ENCODE data around the gene ARSA.
"Not testable (repeated sequence)": the region's sequence is repeated elsewhere in the genome, so short reads cannot be mapped to it uniquely, and the experiment has no call there.

Gene ARSA

GRCh38 chr22:50627642-50628542 is at the start of gene ARSA:
Gene ARSA (minus strand): TSS chr22:50628152. CDS start chr22:50627779, 373 bp downstream.
- peak; percentile 72 for DNase-seq (ENCODE audit: low spot score)

GRCh38 chr22:50676661-50677492 is 48.9 kb upstream of the ARSA start:
- no peak for DNase-seq (ENCODE audit: low spot score)

GRCh38 chr22:50676180-50676636 is 48.3 kb upstream of the ARSA start:
- no peak for DNase-seq (ENCODE audit: low spot score)

GRCh38 chr22:50675553-50676179 is 47.7 kb upstream of the ARSA start:
- no peak for DNase-seq (ENCODE audit: low spot score)

- DNase-seq (ENCODE audit: low spot score), result no peak
Measured at GRCh38 chr22:50674606-50675552, 46.9 kb upstream of the ARSA start.

GRCh38 chr22:50674130-50674500 is 46.2 kb upstream of the ARSA start:
- no peak for DNase-seq (ENCODE audit: low spot score)

- DNase-seq (ENCODE audit: low spot score), result peak; percentile 18
Measured at GRCh38 chr22:50673231-50674129, 45.5 kb upstream of the ARSA start.

- DNase-seq (ENCODE audit: low spot score), result no peak
Measured at GRCh38 chr22:50672471-50673230, 44.7 kb upstream of the ARSA start, which contains the start of gene SHANK3. Gene SHANK3 (plus strand): TSS chr22:50672823.

GRCh38 chr22:50672041-50672440 is 44.1 kb upstream of the ARSA start:
- no peak for DNase-seq (ENCODE audit: low spot score)

GRCh38 chr22:50671641-50672040 is 43.7 kb upstream of the ARSA start:
- no peak for DNase-seq (ENCODE audit: low spot score)

- DNase-seq (ENCODE audit: low spot score), result no peak
Measured at GRCh38 chr22:50670914-50671538, 43.1 kb upstream of the ARSA start.

- no peak for DNase-seq (ENCODE audit: low spot score)
Measured at GRCh38 chr22:50670513-50670912, 42.6 kb upstream of the ARSA start.

GRCh38 chr22:50665738-50666137 is 37.8 kb upstream of the ARSA start:
- no peak for DNase-seq (ENCODE audit: low spot score)

GRCh38 chr22:50665212-50665611 is 37.3 kb upstream of the ARSA start:
- no peak for DNase-seq (ENCODE audit: low spot score)

- no peak for DNase-seq (ENCODE audit: low spot score)
Measured at GRCh38 chr22:50660306-50660705, 32.4 kb upstream of the ARSA start.

- not testable (repeated sequence) for DNase-seq (ENCODE audit: low spot score)
Measured at GRCh38 chr22:50659711-50660110, 31.8 kb upstream of the ARSA start.

- no peak for DNase-seq (ENCODE audit: low spot score)
Measured at GRCh38 chr22:50657925-50658324, 30.0 kb upstream of the ARSA start.

GRCh38 chr22:50656122-50657070 is 28.4 kb upstream of the ARSA start:
- DNase-seq (ENCODE audit: low spot score), result no peak

Measured in CD4-positive, alpha-beta T cell treated with Interleukin-2 at 100 ng/mL for 4 hours (primary cell).